ELR (cell line): ENCODE results near the gene CCDC89.

Experiments
- DNase-seq: peaks from one replicate; pipeline ENCODE4 v3.0.0-alpha.2; 2015; ENCODE audit warnings: low read depth

CCDC89 gene

DNA sequence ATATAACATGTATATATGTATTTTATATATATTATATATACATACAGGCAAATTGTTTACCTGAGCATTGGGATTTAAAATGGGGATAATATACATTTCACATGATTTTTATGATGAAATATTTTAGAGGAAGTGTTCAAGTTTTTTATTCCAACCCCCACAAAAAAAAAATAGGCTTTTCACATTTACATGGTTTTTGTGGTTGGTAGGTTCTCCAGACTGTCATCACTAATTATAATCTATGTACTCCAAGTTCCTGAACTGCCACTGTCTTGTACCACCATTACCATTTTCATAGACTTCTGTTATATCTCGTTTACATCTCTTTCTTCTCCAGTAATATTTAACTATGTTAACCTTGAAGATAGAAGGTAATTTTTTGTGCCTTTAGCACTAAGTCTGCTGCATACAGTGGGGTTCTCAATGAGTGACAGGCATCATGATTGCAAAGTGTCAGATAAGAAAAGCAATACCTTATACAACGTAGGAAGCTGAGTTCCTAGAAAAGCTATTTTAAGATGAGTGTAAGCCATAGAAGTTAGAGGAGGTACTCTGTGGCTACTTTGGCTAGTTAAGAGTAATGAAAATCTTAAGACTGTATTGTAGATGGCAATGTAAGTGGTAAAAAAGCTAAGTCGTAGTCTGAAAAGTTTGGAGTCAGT, 33.1 kb downstream of the CCDC89 start:
- DNase-seq: no peak

DNA sequence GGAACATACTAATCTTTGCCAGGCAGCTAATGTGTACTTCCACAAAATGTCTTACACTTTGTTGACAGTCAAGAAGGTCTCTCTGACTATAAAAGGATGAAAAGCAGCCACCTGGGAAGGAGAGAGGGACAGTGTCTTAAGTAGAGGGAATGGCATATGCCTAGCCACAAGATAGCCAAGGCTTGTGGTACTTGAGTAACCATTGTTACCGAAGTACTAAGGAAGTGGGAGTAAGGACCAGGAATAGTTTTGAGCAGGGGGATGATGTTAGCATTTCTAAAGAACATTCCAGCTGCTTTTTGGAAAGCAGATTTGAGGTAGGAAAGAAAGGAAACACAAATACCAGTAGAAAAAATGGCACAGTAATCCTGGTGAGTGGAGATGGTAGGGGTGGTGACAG, 34.9 kb downstream of the CCDC89 start:
- DNase-seq: no peak

DNA sequence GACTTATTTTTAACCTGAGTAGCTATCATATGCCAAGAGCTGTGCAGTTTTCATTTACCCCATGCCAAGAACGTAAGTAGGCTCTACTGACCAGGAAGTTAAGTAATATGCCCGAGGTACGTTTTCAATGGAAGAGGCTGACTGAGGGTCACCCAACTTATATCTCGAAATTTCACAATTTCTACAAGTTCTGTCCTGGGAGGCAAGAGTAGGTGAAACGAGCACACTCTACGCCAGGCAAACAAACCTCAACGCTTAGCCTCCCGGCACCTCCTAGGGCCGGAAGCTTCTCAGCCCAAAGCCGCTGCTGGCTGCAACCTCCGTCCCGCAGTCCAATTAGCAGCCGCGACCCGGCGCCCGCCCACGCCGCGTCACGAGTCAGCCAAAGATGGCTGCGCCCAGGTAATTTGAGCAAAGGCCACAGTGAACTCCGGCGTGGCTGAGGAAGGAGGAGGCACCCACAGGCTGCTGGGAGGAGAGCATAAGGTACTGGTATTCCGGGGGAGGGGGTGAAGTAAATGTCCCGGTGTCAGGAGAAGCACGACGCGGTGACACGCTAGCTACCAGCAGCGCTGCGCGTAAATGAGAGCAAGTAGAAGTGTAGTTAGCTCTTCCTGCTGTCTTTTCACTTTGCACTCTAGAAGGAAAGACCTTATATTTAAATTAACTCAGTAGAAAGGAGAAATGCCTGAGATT, 38.2 kb downstream of the CCDC89 start, which contains the start of gene TMEM126A:
Gene TMEM126A, plus strand, starts transcription at position 364 of the 696 bp plus-strand sequence. CDS start 2,289 bp downstream, outside the sequence.
- peak; percentile 86 for DNase-seq

DNA sequence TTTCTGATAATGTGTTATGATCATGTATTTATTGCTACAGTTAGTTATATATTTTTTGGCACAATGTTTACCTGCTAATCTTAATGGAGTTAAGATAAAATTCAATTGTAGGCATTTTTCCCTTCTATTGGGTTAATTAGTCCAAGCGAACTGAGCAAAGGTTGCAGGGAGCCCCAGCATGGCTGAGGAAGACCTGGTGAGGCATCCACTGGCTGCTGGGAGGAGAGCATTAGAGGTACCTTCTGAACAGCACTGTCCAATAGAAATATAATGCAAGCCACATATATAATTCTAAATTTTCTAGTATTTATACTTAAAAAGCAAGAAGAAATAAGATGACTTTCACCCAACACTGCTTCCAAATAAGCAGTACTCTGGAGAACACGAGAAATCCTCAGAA, 38.9 kb downstream of the CCDC89 start:
- DNase-seq: peak; percentile 22

DNA sequence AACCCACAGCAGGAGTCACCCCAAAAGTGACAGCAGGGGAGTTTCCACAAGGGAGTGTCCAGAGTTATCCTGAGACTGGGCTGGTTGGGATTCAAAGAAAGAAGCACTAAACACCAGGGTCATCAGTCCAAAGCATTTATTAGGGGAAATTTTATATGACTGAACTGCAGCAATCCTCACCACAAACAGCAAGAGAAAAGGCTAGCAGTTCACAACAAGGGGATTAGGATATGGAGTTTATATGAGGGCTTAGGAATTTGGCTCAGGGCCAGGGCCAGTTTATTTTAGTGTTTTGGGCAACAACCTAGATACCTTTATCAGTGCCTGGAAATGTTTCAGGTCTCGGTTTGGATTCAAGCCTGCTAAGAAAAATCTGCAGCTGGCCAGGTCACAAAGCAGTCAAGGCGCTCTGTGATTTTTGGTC, 42.8 kb downstream of the CCDC89 start:
- DNase-seq: no peak

- no peak for DNase-seq
Measured at GRCh38 chr11:85634747-85635146, 51.2 kb downstream of the CCDC89 start.
